ENCODE results near the gene ITSN2. TPM values are rescaled to one million over a fixed set of nuclear protein-coding genes. Genes with fewer than 3 reads are reported as not detected.

Gene ITSN2
- total RNA-seq, 4 donors from 2014 or later = 44.3 to 73.3 (median 52.8) TPM

DNA sequence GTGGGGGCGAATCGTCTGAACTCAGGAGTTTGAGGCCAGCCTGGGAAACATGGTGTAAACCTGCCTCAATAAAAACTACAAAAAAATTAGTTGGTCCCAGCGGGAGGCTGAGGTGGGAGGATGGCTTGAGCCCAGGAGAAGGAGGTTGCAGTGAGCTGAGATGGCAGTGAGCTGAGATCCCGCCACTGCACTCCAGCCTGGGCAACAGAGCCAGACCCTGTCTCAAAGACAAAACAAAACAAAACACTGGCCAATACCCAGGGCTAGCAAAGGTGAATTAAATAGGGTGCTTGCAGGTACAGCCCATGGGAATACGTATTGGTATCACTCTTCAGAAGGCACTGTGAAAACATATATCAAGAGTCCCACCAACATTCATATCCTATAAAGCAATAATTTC, 7.0 kb downstream of the ITSN2 start:
- ATAC-seq (ENCODE audit: low FRiP score) (no peak), DNase-seq (ENCODE audit: low spot score) (no peak)
- TF ChIP-seq, protein P1, sequence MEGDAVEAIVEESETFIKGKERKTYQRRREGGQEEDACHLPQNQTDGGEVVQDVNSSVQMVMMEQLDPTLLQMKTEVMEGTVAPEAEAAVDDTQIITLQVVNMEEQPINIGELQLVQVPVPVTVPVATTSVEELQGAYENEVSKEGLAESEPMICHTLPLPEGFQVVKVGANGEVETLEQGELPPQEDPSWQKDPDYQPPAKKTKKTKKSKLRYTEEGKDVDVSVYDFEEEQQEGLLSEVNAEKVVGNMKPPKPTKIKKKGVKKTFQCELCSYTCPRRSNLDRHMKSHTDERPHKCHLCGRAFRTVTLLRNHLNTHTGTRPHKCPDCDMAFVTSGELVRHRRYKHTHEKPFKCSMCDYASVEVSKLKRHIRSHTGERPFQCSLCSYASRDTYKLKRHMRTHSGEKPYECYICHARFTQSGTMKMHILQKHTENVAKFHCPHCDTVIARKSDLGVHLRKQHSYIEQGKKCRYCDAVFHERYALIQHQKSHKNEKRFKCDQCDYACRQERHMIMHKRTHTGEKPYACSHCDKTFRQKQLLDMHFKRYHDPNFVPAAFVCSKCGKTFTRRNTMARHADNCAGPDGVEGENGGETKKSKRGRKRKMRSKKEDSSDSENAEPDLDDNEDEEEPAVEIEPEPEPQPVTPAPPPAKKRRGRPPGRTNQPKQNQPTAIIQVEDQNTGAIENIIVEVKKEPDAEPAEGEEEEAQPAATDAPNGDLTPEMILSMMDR (IDR thresholded peaks at IDR 0.05) = no peak

DNA sequence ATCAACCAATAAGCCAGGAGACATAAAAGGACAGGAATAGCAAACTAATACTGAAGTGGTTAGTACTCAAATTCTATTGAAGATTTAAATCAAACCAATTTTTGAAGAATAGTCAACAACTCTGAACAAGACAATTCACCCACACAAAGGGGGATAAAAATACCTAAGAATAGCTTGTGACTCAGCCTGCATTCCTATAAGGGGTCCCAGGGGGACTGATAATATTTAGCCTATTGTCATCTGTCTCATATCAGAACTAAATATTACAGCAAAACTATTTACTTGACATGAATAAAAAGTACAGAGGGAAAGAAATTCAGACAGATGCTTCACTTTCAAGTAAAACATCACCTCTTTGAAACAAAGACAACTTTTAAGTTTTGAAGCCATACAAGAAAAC, 7.7 kb downstream of the ITSN2 start:
- TF ChIP-seq, protein P1 (IDR thresholded peaks at IDR 0.05) = no peak
- no peak for ATAC-seq (ENCODE audit: low FRiP score)
- DNase-seq (ENCODE audit: low spot score) = no peak

DNA sequence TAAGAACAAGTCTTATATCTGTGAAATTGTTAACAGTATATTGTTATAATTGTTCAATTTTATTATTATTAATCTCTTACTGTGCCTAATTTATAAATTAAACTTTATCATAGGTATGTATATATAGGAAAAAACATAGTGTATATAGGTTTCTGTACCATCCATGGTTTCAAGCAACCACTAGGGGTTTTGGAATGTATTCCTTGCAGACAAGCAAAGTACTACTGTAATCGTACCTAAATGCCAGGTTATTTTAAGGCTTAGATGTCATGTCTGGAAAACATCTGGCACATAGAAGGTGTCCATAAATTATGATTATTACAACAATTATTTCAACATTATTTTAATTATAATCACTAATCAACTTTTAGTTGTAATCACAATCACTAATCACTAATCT, 8.4 kb downstream of the ITSN2 start:
- DNase-seq (ENCODE audit: low spot score) (no peak), ATAC-seq (ENCODE audit: low FRiP score) (no peak)
- TF ChIP-seq, protein P1 (IDR thresholded peaks at IDR 0.05) = no peak

DNA sequence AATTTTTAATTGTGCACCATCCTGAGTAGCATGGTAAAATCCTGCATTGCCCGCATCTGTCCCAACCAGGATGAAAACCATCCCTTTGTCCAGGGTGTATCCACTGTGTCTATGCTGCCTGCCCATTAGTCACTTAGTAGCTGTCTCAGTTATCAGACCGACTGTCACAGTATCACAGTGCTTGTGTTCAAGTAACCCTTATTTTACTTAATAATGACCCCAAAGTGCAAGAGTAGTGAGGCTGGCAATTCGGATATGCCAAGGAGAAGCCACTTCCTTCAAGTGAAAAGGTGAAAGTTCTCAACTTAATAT, 8.8 kb downstream of the ITSN2 start:
- ATAC-seq (ENCODE audit: low FRiP score) (no peak), DNase-seq (ENCODE audit: low spot score) (no peak)
- TF ChIP-seq, protein P1 (IDR thresholded peaks at IDR 0.05) = no peak

DNA sequence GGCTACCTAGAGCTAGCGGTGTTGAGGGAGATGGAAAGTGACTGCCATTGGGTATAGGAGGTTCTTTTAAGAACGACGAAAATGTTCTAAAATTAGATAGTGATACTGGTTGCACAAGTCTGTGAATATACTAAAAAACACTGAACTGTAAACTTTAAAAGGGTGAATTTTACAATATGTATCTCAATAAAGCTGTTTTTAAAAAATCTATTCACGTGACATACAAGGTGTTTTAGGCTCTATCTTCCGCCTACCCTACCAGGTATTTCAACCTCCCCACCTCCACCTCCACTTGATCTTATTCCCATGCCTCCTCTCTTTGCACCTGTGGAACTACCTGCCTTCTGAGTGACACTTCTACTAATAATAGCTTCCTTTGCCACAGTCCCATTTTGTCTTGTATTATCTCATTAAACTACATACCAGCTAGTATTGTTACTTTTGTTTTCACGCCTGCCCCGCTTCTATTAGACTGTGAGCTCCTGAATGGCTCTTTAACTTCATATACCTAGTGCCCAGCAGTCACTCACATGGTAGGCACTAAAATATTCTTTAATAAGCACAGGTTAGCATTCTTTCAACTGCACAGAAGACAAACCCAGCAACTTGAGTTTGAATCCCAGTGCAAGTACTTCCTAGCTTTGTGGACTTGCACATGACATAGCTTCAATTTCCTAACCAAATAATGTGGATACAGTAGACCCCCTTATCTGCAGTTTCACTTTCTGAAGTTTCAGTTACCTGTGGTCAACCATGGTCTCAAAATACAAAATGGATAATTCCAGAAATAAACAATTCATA, 9.3 kb downstream of the ITSN2 start:
- TF ChIP-seq, protein P1 (IDR thresholded peaks at IDR 0.05) = no peak
- DNase-seq (ENCODE audit: low spot score) (no peak), ATAC-seq (ENCODE audit: low FRiP score) (no peak)

DNA sequence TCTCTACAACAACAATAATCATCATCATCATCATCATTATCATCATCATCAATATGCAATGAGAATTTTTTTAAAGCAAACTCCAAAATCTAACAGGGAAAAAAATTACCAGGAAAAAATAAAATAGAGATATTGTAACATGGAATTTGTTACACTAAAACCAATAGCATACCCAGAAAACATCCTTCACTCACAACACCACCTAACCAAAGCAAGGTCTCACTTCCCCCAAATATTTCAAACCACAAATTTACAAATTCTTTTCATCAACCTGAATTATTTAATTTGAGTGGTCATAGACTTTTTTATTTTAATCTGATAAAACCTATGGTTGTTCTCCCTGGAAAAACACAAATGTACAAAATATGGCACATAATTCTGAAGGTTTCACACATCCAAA, 11.2 kb downstream of the ITSN2 start:
- no peak for ATAC-seq (ENCODE audit: low FRiP score)
- TF ChIP-seq, protein P1 (IDR thresholded peaks at IDR 0.05) = no peak
- DNase-seq (ENCODE audit: low spot score) = no peak

DNA sequence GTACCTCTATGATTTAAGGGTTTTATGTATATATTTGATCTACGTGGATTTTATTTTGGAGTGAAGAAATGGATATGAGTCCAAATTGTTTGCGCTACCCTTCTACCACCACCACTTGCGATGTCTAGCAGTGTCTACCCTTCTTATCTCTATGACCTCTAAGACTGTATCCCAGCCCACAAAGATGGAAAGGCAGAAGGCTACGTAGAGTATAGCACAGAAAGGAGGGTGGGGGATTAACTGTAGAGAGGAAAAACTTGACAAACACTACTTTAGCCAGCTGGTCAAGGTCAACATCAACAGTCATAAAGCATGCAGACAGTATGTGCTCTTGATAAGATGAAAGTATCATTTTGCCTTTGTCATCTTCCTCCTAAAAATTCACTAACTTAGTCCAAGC, 14.4 kb downstream of the ITSN2 start:
- TF ChIP-seq, protein P1 (IDR thresholded peaks at IDR 0.05) = no peak
- DNase-seq (ENCODE audit: low spot score) (no peak), ATAC-seq (ENCODE audit: low FRiP score) (no peak)
